NB4 (cell line): ENCODE measurements around the gene ATP7A.
A peak's percentile ranks its signal among the peaks of the same experiment; 100 is the strongest.
"Not testable (repeated sequence)": the region's sequence is repeated elsewhere in the genome, so short reads cannot be mapped to it uniquely, and the experiment has no call there.

ENCODE experiments used
- DNase-seq: peaks from one replicate; pipeline ENCODE4 v3.0.0; 2010; ENCODE audit warnings: low read depth
- H3K4me3 ChIP-seq: one replicate; pipeline ENCODE4 v1.5.1; 2011; ENCODE audit warnings: mild to moderate bottlenecking, low read depth, low read length, moderate library complexity
- CTCF ChIP-seq: IDR thresholded peaks from one replicate; pipeline ENCODE4 v1.5.1; 2012; ENCODE audit warnings: low read depth, low read length
- MAX ChIP-seq: IDR thresholded peaks from 2 replicates; pipeline ENCODE4 v1.6.1; 2011; ENCODE audit warnings: low read depth, low read length
- MYC ChIP-seq: IDR thresholded peaks from 2 replicates; pipeline ENCODE4 v1.6.1; 2011; ENCODE audit warnings: low read depth, low read length
- POLR2A ChIP-seq: IDR thresholded peaks from 2 replicates; pipeline ENCODE4 v1.6.1; 2011; ENCODE audit warnings: mild to moderate bottlenecking; ENCODE audit not compliant: insufficient read length; ENCODE audit errors: extremely low read depth

Gene ATP7A

GRCh38 chrX:77910108-77910840 lies at the start of gene ATP7A:
Gene ATP7A (plus strand): TSS chrX:77910693. CDS start chrX:77971642, 60,949 bp downstream.
- peak within 1 kb of the TSS; percentile 89 for H3K4me3 ChIP-seq

GRCh38 chrX:77875372-77875771 lies 35.1 kb upstream of the ATP7A start:
- TF ChIP-seq CTCF (no peak), MAX (no peak)
- no peak for DNase-seq
- H3K4me3 ChIP-seq = no peak overlapping the region

More at GRCh38 chrX:77910108-77910840, at the start of gene ATP7A:
- TF ChIP-seq MYC = peak; percentile 89
- TF ChIP-seq MAX = peak; percentile 85
- no peak for TF ChIP-seq POLR2A
- peak; percentile 43 for TF ChIP-seq CTCF
- DNase-seq = peak; percentile 93

GRCh38 chrX:77881418-77881817 lies 29.1 kb upstream of the ATP7A start:
- not testable (repeated sequence) for H3K4me3 ChIP-seq, DNase-seq

GRCh38 chrX:77892887-77893286 lies 17.6 kb upstream of the ATP7A start:
- no peak for DNase-seq
- TF ChIP-seq MAX (no peak), CTCF (no peak), MYC (no peak), POLR2A (no peak)

DNA sequence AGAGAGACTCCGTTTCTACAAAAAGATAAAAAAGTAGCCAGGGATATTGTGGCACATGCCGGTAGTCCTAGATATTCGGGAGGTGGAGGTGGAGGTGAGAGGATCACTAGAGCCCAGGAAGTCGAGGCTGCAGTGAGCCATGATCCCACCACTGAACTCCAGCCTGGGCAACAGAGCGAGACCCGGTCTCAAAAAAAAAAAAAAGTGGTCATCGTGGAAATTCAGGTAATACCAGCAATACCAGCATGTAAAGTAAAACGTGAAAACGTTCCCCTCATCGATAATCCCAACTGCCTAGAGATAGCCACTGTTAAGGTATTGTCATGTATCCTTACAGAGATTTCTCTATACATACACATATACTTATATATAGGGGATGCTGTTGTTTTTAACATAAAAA lies 16.8 kb upstream of the ATP7A start:
- no peak for TF ChIP-seq MYC
- no peak for TF ChIP-seq CTCF
- no peak for TF ChIP-seq POLR2A
- no peak for TF ChIP-seq MAX
- DNase-seq = no peak
- H3K4me3 ChIP-seq = peak overlapping the region; percentile 94

More at GRCh38 chrX:77892887-77893286, 17.6 kb upstream of the ATP7A start:
- H3K4me3 ChIP-seq = peak overlapping the region; percentile 94

DNA sequence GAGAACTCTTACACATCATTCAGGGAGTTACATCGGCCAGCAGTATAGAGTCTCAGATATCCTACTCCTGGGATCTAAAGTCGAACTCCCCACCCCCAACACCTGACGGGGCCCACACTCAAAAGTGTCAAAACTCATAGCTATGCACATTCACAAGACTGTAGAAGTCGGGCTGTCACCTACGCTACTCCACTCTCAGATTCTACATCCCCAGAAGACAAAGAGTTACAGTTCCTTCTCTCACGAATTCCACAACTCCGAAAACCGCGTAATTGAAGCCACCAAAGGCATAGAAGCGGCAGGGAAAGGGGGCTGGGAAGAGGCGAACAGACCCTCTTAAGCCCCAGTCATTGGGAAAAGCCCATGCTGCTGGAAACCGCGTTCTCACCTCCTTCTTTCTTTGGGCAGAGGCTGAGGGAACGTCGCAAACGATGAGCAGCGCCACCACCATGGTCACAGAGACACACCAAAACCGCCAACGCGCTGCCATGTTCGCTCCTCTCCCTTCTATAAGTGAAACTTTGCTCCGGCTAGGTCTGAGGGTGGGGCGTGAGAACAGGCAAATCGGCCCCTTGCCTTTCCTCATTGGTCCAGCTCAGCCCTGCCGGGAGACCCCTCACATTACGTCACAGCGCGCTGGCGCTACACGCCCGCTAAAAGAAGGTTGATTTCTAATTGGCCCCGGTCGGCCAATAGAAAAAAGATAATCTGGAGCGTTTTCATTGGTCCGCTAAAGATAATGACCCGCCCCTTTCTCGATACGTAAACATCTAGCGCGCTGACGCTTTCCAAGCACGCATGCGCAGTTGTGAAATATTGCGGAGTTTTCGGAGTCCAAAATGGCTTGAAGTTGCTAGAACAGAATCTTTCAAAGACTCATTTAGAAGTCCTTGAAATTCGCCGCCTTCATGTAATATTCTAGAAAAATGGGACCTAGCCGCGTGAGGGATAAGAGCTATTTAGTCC lies 15.3 kb upstream of the ATP7A start, which contains the start of gene MAGT1:
Gene MAGT1 (minus strand): TSS at position 515 of the 966 bp plus-strand sequence. CDS start 25 bp downstream, at position 490.
- peak within 1 kb of the TSS; percentile 94 for H3K4me3 ChIP-seq
- TF ChIP-seq POLR2A (peak; percentile 72), CTCF (no peak)
- peak; percentile 96 for DNase-seq
